H1 (cell line): Measurements from ENCODE around the gene AEBP1. TPM values are rescaled to one million over a fixed set of nuclear protein-coding genes. Genes with fewer than 3 reads are reported as not detected.

Experiments
- CTCF ChIA-PET: fragments of 300-600 bp; sonication (Branson Sonifier 250); formaldehyde crosslinking; loops from one replicate; lab custom pipeline; 2021; ENCODE audit not compliant: partially characterized antibody; lab: Charles Lee
- POLR2A ChIA-PET: fragments of 300-600 bp; sonication (Branson Sonifier 250); formaldehyde crosslinking; loops from one replicate; lab custom pipeline; 2021; ENCODE audit warnings: inconsistent platforms; ENCODE audit not compliant: partially characterized antibody; lab: Charles Lee
- DNase-seq, 2 experiments: peaks; one replicate each; pipeline versions ENCODE4 v3.0.0 to v3.0.0-alpha.2; 2010 to 2022; ENCODE audit warnings: low spot score in 2 of 2, low read depth in 1 of 2, mixed read lengths in 1 of 2
- FAIRE-seq: peaks from 2 replicates; lab custom pipeline; 2011; peaks lifted over from hg19 to GRCh38; lab: Jason Lieb, UNC
- H2AFZ ChIP-seq: 2 replicates; pipeline ENCODE4 v1.8.1; 2012; ENCODE audit warnings: low read length, inconsistent platforms
- H2AK5ac ChIP-seq: 2 replicates; pipeline ENCODE4 v1.6.1; 2013; ENCODE audit warnings: low read depth, low read length
- H2BK120ac ChIP-seq: replicated peaks from 2 replicates; pipeline ENCODE3; 2013; ENCODE audit warnings: low read depth, low read length, inconsistent platforms
- H2BK12ac ChIP-seq: 2 replicates; pipeline ENCODE4 v1.6.1; 2013; ENCODE audit warnings: low read depth, low read length
- H2BK15ac ChIP-seq: 2 replicates; pipeline ENCODE4 v1.6.1; 2013; ENCODE audit warnings: low read length
- H2BK20ac ChIP-seq: 2 replicates; pipeline ENCODE4 v1.6.1; 2013; ENCODE audit warnings: low read length
- H2BK5ac ChIP-seq: 2 replicates; pipeline ENCODE4 v1.6.1; 2013; ENCODE audit warnings: low read depth, low read length
- H3K14ac ChIP-seq: 2 replicates; pipeline ENCODE4 v1.6.1; 2013; ENCODE audit warnings: inconsistent platforms; ENCODE audit not compliant: insufficient read length
- H3K18ac ChIP-seq: 2 replicates; pipeline ENCODE4 v1.6.1; 2013; ENCODE audit warnings: low read length; ENCODE audit errors: extremely low read depth
- H3K23ac ChIP-seq: 2 replicates; pipeline ENCODE4 v1.6.1; 2013; ENCODE audit warnings: inconsistent platforms; ENCODE audit not compliant: insufficient read length
- H3K23me2 ChIP-seq: 2 replicates; pipeline ENCODE4 v1.6.1; 2013; ENCODE audit warnings: low read depth, low read length
- H3K27ac ChIP-seq: 2 replicates; pipeline ENCODE4 v1.6.1; 2011; ENCODE audit warnings: low read depth, low read length, inconsistent platforms
- H3K27me3 ChIP-seq, 4 experiments: replicated peaks in 1 of 4; 1 replicate in 1 of 4; 2 replicates in 3 of 4; pipeline versions ENCODE4 v1.6.1 to v1.8.1; 2011 to 2013; ENCODE audit warnings: low read length in 3 of 4, mild to moderate bottlenecking in 3 of 4, inconsistent platforms in 2 of 4, mixed read lengths in 2 of 4, moderate library complexity in 1 of 4; ENCODE audit not compliant: control insufficient read depth in 3 of 4, insufficient read depth in 3 of 4; ENCODE audit errors: extremely low read depth in 1 of 4
- H3K36me3 ChIP-seq, 4 experiments: 2 replicates each; pipeline versions ENCODE4 v1.6.1 to v1.8.1; 2011 to 2013; ENCODE audit warnings: mild to moderate bottlenecking in 4 of 4, low read length in 3 of 4, moderate library complexity in 2 of 4, control low read depth in 1 of 4, inconsistent platforms in 1 of 4; ENCODE audit not compliant: insufficient read depth in 4 of 4, control insufficient read depth in 2 of 4
- H3K4ac ChIP-seq: replicated peaks from 2 replicates; pipeline ENCODE3; 2013; ENCODE audit warnings: low read length, low read depth, mixed read lengths, inconsistent platforms; ENCODE audit not compliant: insufficient read length
- H3K4me1 ChIP-seq, 4 experiments: replicated peaks in 1 of 4; 1 replicate in 1 of 4; 2 replicates in 3 of 4; pipeline versions ENCODE4 v1.6.1 to v1.8.1; 2011 to 2013; ENCODE audit warnings: low read length in 3 of 4, inconsistent platforms in 2 of 4, mixed read lengths in 1 of 4; ENCODE audit not compliant: insufficient read depth in 4 of 4, control insufficient read depth in 3 of 4
- H3K4me2 ChIP-seq, 2 experiments: 2 replicates each; pipeline versions ENCODE4 v1.6.1 to v1.8.1; 2011 to 2013; ENCODE audit warnings: low read depth in 2 of 2, low read length in 2 of 2, control low read depth in 1 of 2, inconsistent platforms in 1 of 2, mild to moderate bottlenecking in 1 of 2; ENCODE audit not compliant: insufficient read depth in 1 of 2
- H3K4me3 ChIP-seq, 4 experiments: fragments of 200-600, 300-600 bp in 1 of 4; sonication (generic), shearing (Covaris generic), sonication (Bioruptor Twin) in 1 of 4; 2 replicates each; pipeline versions ENCODE4 v1.5.1 to v1.8.1; 2011 to 2016; ENCODE audit warnings: low read length in 4 of 4, low read depth in 3 of 4, control low read depth in 2 of 4, inconsistent platforms in 2 of 4, mild to moderate bottlenecking in 2 of 4, mixed read lengths in 1 of 4, moderate library complexity in 1 of 4; ENCODE audit not compliant: insufficient read depth in 2 of 4; ENCODE audit errors: extremely low read depth in 1 of 4
- H3K56ac ChIP-seq: replicated peaks from 2 replicates; pipeline ENCODE3; 2013; ENCODE audit warnings: low read depth, mild to moderate bottlenecking, mixed read lengths, low read length, inconsistent platforms; ENCODE audit not compliant: insufficient read length
- H3K79me1 ChIP-seq: 2 replicates; pipeline ENCODE4 v1.6.1; 2013; ENCODE audit warnings: low read depth, low read length, control low read depth
- H3K79me2 ChIP-seq, 2 experiments: 2 replicates each; pipeline versions ENCODE4 v1.6.1 to v1.8.1; 2012 to 2013; ENCODE audit warnings: low read length in 2 of 2, mild to moderate bottlenecking in 2 of 2, inconsistent platforms in 1 of 2; ENCODE audit not compliant: insufficient read depth in 2 of 2, control insufficient read depth in 1 of 2
- H3K9ac ChIP-seq, 4 experiments: replicated peaks in 1 of 4; 1 replicate in 1 of 4; 2 replicates in 3 of 4; pipeline versions ENCODE4 v1.6.1 to v1.8.1; 2011 to 2013; ENCODE audit warnings: low read depth in 3 of 4, low read length in 3 of 4, control low read depth in 2 of 4, mild to moderate bottlenecking in 2 of 4, moderate library complexity in 2 of 4, inconsistent platforms in 1 of 4; ENCODE audit errors: extremely low read depth in 1 of 4
- H3K9me3 ChIP-seq, 2 experiments: 2 replicates each; pipeline versions ENCODE4 v1.6.1 to v1.8.1; 2012 to 2013; ENCODE audit warnings: mild to moderate bottlenecking in 2 of 2, moderate library complexity in 2 of 2, control low read depth in 1 of 2, inconsistent platforms in 1 of 2, low read depth in 1 of 2, low read length in 1 of 2, mixed read lengths in 1 of 2; ENCODE audit not compliant: insufficient read depth in 2 of 2
- H4K20me1 ChIP-seq, 2 experiments: replicated peaks in 1 of 2; 2 replicates each; pipeline versions ENCODE3 to v1.8.1; 2011 to 2013; ENCODE audit warnings: inconsistent platforms in 2 of 2, low read length in 2 of 2, mild to moderate bottlenecking in 1 of 2; ENCODE audit not compliant: insufficient read depth in 2 of 2, control insufficient read depth in 1 of 2
- H4K5ac ChIP-seq: 2 replicates; pipeline ENCODE4 v1.6.1; 2013; ENCODE audit warnings: low read length, low read depth, mixed read lengths, inconsistent platforms; ENCODE audit not compliant: insufficient read length
- H4K8ac ChIP-seq: 2 replicates; pipeline ENCODE4 v1.8.0; 2013; ENCODE audit warnings: mild to moderate bottlenecking, moderate library complexity, low read length, inconsistent platforms; ENCODE audit not compliant: insufficient read depth; ENCODE audit errors: extremely low read depth
- H4K91ac ChIP-seq: replicated peaks from 2 replicates; pipeline ENCODE3; 2013; ENCODE audit warnings: low read length, mixed read lengths, inconsistent platforms; ENCODE audit not compliant: insufficient read length
- ASH2L ChIP-seq: fragments of 200-600, 300-600 bp; sonication (generic); IDR thresholded peaks from one replicate; pipeline ENCODE4 v1.7.1; 2017; ENCODE audit warnings: low read length
- BCL11A ChIP-seq, 2 experiments: IDR thresholded peaks; one replicate each; pipeline ENCODE4 v1.6.1; 2011; ENCODE audit warnings: low read depth in 2 of 2, low read length in 2 of 2, mild to moderate bottlenecking in 2 of 2
- CHD2 ChIP-seq: IDR thresholded peaks from 2 replicates; pipeline ENCODE4 v1.6.1; 2012; ENCODE audit warnings: low read length, improper control_type of control experiment
- NANOG ChIP-seq: IDR thresholded peaks from 2 replicates; pipeline ENCODE4 v1.6.1; 2011; ENCODE audit warnings: low read length, low read depth, mild to moderate bottlenecking, inconsistent platforms; ENCODE audit not compliant: insufficient read depth, poor library complexity, severe bottlenecking
- PHF8 ChIP-seq: fragments of 200-600 bp; sonication (generic); conservative IDR thresholded peaks from 2 replicates; pipeline ENCODE4 v1.7.1; 2012; ENCODE audit warnings: low read depth, mild to moderate bottlenecking, inconsistent platforms, low read length, moderate library complexity
- RNF2 ChIP-seq: fragments of 200-900, 300-1000 bp; sonication (generic); IDR thresholded peaks from 2 replicates; pipeline ENCODE4 v1.7.1; 2016; ENCODE audit warnings: borderline replicate concordance, low read depth, mild to moderate bottlenecking, antibody characterized with exemption, low read length; ENCODE audit not compliant: poor library complexity, severe bottlenecking; ENCODE audit errors: missing control alignments
- SAP30 ChIP-seq: fragments of 300-600 bp; sonication (generic); IDR thresholded peaks from 2 replicates; pipeline ENCODE4 v1.7.1; 2012; ENCODE audit warnings: low read length, moderate library complexity, mild to moderate bottlenecking, inconsistent platforms; ENCODE audit not compliant: insufficient read depth, insufficient replicate concordance
- SIRT6 ChIP-seq: IDR thresholded peaks from one replicate; pipeline ENCODE4 v1.7.1; 2012; ENCODE audit warnings: low read length, inconsistent platforms
- SIX5 ChIP-seq: IDR thresholded peaks from 2 replicates; pipeline ENCODE4 v1.6.1; 2011; ENCODE audit warnings: mild to moderate bottlenecking, low read depth, low read length
- SP4 ChIP-seq: IDR thresholded peaks from 2 replicates; pipeline ENCODE4 v1.6.1; 2012; ENCODE audit warnings: low read length, inconsistent platforms
- TAF7 ChIP-seq: optimal IDR thresholded peaks from 2 replicates; pipeline ENCODE3; 2011; ENCODE audit warnings: low read depth, mild to moderate bottlenecking, inconsistent platforms, low read length, moderate library complexity, borderline replicate concordance
- USF2 ChIP-seq: IDR thresholded peaks from 2 replicates; pipeline ENCODE4 v1.6.1; 2011; ENCODE audit warnings: low read length, improper control_type of control experiment
- WGBS, 2 experiments: shearing (Covaris generic) in 1 of 2; methylation state at CpG; one replicate each; pipeline versions ENCODE4 v1.1.6 to v1.1.7; 2013 to 2015; ENCODE audit warnings: low lambda C conversion rate in 2 of 2, mixed read lengths in 2 of 2, inconsistent platforms in 1 of 2, low coverage in 1 of 2, missing lambda C conversion rate in 1 of 2; ENCODE audit not compliant: insufficient replicate concordance in 2 of 2, insufficient coverage in 1 of 2, insufficient read length in 1 of 2; ENCODE audit errors: extremely low coverage in 1 of 2, missing lambda C conversion rate in 1 of 2; 5-methylcytosine and 5-hydroxymethylcytosine counted together
- polyA plus RNA-seq, 7 experiments: library from polyadenylated mRNA; depleted of rRNA in 3 of 7; stranded (reverse) in 5 of 7; unstranded in 2 of 7; fragments of >200 nt in 5 of 7; fragments of 200-250 nt in 2 of 7; gene quantifications; 1 replicate in 5 of 7; 2 replicates in 1 of 7; 4 replicates in 1 of 7; pipeline versions ENCODE4 v1.2.1 to v1.2.3, GENCODE V29; 2011 to 2013; ENCODE audit warnings: missing spikeins in 2 of 7, mixed read lengths in 2 of 7
- total RNA-seq: library from RNA; stranded (reverse); fragmentation: NEBNext Ultra II Directional; extraction: Animal tissue kit (Norgen Biotek cat#: 25700); gene quantifications from 2 replicates; pipeline ENCODE4 v1.2.1, GENCODE V29; 2021

The AEBP1 gene
- total and polyA plus RNA-seq, 2 of the 8 experiments (the other 6 are each of a cell fraction or from before 2014, with no cell fraction given), result 10.4 to 41.2 TPM

GRCh38 chr7:44143646-44144250, 39.6 kb downstream of the AEBP1 start:
- no peak overlapping the region for H2BK20ac ChIP-seq
- no peak overlapping the region for H3K14ac ChIP-seq
- DNase-seq, result no peak
- no peak overlapping the region for H4K91ac ChIP-seq
- H3K79me1 ChIP-seq, result no peaks in the 10 kb centered on the region
- H3K9me3 ChIP-seq, result no peaks in the 10 kb centered on the region
- no peak overlapping the region for H3K9ac ChIP-seq
- no peak overlapping the region for H4K5ac ChIP-seq
- no peak overlapping the region for H2AFZ ChIP-seq
- WGBS, 2 experiments, result 85% methylated on average over 6 of the region's 6 CpGs; no CpG with 5 or more reads in 1 of the 2 experiments
- no peak overlapping the region for H3K18ac ChIP-seq
- no peak overlapping the region for H2BK5ac ChIP-seq
- H2BK15ac ChIP-seq, result no peak overlapping the region
- peaks cover 8% of the 10 kb centered on the region; the same call in 1 of the 2 replicates for H3K23me2 ChIP-seq
- ChIA-PET POLR2A (no interaction called here), CTCF (interaction anchor here (1.1 to 4.5 kb wide), 2 partner anchors 12 to 21 kb away, joined by 4 to 27 read pairs; no protein-coding TSS in a partner anchor)
- no peak overlapping the region for H3K4ac ChIP-seq
- H3K27me3 ChIP-seq, result peaks cover 13 to 27% (median 22%) of the 10 kb centered on the region in 4 experiments
- no peak overlapping the region for H2AK5ac ChIP-seq
- no peak overlapping the region for H2BK120ac ChIP-seq
- no peak for FAIRE-seq
- peaks cover 0 to 20% (median 8%) of the 10 kb centered on the region in 4 experiments; a peak in 4 of 7 replicates for H3K4me1 ChIP-seq
- H3K4me2 ChIP-seq, result no peak overlapping the region
- no peak overlapping the region for H3K56ac ChIP-seq
- H3K36me3 ChIP-seq, result no peaks in the 10 kb centered on the region
- H4K20me1 ChIP-seq, result no peaks in the 10 kb centered on the region
- H3K27ac ChIP-seq, result no peak overlapping the region
- H4K8ac ChIP-seq, result no peak overlapping the region
- H2BK12ac ChIP-seq, result no peak overlapping the region
- no peaks in the 10 kb centered on the region for H3K79me2 ChIP-seq
- no peak overlapping the region for H3K4me3 ChIP-seq
- H3K23ac ChIP-seq, result no peak overlapping the region
- TF ChIP-seq SP4, result no peak
- no peak for TF ChIP-seq SIX5
- TF ChIP-seq RNF2, result no peak
- no peak for TF ChIP-seq NANOG
- no peak for TF ChIP-seq ASH2L
- no peak for TF ChIP-seq USF2
- TF ChIP-seq PHF8, result no peak
- TF ChIP-seq BCL11A (IDR thresholded peaks at IDR 0.05; ENCODE audit: low read depth in 2 of 2, low read length in 2 of 2), result no peak
- TF ChIP-seq SAP30, result no peak
- TF ChIP-seq TAF7, result no peak
- no peak for TF ChIP-seq CHD2
- TF ChIP-seq SIRT6, result no peak
